GM08714 (cell line): ENCODE data around the gene LDLRAD4.
"Not testable (repeated sequence)": the region's sequence is repeated elsewhere in the genome, so short reads cannot be mapped to it uniquely, and the experiment has no call there.

Experiments
- H3K4me3 ChIP-seq: fragments of 200-500 bp; sonication (Bioruptor generic); 2 replicates; pipeline ENCODE4 v1.5.1; 2014; ENCODE audit warnings: mild to moderate bottlenecking, low read length, inconsistent platforms
- ZNF274 ChIP-seq: IDR thresholded peaks from 2 replicates; pipeline ENCODE4 v1.6.1; 2012; ENCODE audit warnings: mild to moderate bottlenecking, low read depth, low read length

Gene LDLRAD4

DNA sequence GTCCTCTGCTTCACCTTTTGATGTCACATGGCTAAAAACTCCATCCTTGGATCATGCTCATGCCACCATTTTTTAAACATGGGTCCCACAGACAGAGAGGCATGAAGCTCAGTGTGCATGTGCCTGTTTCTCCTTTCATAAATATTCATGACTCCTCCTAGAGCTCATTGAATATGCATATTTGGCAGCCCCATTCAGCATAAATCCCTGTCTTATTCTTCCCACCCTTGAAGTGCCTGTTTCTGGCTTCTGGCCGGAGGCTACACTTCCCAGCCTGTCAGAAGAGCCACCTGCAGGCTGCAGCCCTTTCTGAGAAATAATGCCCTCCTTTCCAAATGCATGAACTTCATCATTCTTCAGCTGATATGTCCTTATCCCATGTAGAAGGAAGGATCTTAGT, 109.7 kb downstream of the LDLRAD4 start:
- no peak overlapping the region for H3K4me3 ChIP-seq
- TF ChIP-seq ZNF274, result no peak

DNA sequence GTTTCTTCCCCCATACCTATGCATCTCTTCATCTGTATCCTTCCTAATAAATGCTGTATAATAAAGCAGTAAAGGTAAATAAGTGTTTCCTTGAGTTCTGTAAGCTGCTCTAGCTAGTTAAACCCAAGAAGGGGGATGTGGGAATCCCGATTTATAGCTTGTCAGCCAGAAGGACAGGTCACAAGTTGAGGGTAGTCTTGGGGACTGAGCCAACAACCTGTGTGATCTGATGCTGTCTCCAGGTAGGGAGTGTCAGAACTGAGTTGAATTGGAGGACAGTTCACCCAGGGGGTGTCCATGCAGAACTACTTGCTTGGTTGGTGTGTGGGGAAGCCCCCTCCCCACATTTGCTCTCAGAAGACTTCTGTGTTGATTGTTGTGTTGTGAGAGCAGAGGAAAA, 112.4 kb downstream of the LDLRAD4 start:
- no peak overlapping the region for H3K4me3 ChIP-seq

DNA sequence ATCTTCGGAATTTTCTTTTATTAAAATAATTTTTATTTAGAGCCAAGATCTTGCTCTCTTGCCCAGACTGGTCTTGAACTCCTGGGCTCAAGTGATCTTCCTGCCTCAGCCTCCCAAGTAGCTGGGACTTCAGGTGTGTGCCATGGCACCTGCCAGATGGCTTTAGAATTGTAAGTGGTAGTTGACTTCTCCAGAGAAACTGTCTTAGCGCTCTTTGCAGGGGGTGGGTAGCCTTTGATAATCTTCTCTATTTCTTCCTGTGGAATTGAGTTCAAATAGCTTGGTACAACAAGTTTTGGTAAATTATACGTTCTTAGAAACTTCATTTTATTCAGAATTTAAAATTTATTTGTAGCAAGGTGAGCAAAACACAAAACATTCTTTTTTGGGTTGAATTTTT, 113.3 kb downstream of the LDLRAD4 start:
- H3K4me3 ChIP-seq, result no peak overlapping the region

More for the DNA sequence above, 112.4 kb downstream of the LDLRAD4 start:
- no peak for TF ChIP-seq ZNF274

DNA sequence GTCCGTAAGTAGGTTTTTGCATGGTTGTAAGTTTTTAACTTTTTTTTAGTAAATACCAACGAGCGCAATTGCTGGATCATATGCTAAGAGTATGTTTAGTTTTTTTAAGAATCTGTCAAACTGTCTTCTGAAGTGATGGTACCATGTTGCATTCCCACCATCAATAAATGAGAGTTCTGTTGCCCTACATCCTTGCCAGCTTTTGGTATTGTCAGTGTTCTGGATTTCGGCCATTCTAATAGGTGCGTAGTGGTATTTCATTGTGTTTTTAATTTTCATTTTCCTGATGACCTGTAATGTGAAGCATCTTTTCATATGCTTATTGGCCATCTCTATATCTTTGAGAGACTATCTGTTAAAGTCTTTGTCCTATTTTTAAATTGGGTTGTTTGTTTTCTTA, 114.3 kb downstream of the LDLRAD4 start:
- H3K4me3 ChIP-seq, result no peak overlapping the region
- no peak for TF ChIP-seq ZNF274

More for the DNA sequence above, 113.3 kb downstream of the LDLRAD4 start:
- no peak for TF ChIP-seq ZNF274

DNA sequence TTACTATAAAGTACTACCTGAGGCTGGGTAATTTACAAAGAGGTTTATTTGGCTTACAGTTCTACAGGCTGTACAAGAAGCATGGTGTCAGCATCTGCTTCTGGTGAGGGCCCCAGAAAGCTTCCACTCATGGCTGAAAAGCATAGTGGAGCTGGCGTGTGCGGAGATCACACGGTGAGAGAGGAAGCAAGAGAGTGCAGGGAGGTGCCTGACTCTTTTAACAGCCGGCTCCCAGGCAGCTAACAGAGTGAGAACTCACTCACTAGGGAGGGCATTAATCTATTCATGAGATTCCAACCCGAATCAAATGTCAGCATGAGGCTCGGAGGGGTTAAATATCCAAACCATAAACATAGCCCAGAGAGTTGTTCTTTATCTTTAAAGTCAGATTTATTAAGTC, 117.3 kb downstream of the LDLRAD4 start:
- TF ChIP-seq ZNF274, result no peak
- H3K4me3 ChIP-seq, result no peak overlapping the region

DNA sequence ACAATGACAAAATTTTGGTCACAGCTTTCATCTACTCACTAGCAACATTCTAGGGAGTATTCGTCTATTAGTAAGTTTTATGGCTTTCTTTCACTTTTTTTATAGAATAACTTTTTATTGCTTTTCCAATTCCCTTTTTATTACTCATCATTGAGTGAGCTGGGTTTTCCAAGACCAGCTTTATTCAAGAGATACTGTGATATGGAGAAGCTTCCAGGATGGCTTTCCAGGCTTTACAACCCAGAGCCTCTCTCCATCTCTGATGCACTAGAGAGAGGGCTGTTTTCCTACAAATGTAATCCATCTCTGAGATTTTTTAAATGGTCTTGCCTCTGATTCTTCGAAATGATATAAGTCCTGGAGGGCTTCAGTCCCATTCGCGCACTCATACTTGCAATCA, 118.3 kb downstream of the LDLRAD4 start:
- no peak overlapping the region for H3K4me3 ChIP-seq
- no peak for TF ChIP-seq ZNF274

DNA sequence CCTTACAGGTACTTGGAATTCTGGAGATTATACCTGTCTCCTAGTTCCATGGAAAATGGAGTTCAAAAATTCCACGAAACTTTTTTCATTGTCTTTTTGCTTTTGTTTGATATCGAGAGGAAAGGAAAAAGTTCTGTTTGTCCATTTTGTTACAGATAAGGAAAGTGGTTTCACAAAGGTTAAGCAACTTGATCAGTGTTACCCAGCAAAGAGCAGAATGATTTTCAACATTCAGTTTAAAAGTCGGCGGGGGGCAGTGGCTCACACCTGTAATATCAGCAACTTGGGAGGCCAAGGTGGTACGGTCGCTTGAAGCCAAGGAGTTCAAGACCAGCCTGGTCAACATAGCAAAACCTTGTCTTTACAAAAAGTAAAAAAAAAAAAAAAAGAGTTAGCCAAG, 118.8 kb downstream of the LDLRAD4 start:
- no peak overlapping the region for H3K4me3 ChIP-seq
- no peak for TF ChIP-seq ZNF274

DNA sequence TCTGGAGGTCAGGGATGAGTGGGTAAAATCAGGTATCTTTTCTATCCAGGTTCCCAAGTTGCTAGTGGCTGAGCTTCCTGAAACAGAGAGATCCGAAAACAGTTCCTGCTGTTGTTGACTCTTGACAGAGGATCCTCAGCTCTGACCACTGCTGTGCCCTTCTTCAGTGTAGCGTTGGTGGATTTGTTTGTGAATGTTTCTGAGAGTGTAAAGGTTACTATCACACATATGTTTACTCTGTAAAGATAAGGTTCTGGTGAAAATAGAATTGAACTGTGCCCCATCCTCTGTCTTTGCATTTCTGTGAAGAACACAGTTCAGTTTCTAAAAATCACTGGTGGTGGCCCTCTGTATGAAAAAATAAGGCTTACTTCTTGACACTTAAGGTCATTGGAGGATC, 119.8 kb downstream of the LDLRAD4 start:
- TF ChIP-seq ZNF274, result no peak
- no peak overlapping the region for H3K4me3 ChIP-seq

DNA sequence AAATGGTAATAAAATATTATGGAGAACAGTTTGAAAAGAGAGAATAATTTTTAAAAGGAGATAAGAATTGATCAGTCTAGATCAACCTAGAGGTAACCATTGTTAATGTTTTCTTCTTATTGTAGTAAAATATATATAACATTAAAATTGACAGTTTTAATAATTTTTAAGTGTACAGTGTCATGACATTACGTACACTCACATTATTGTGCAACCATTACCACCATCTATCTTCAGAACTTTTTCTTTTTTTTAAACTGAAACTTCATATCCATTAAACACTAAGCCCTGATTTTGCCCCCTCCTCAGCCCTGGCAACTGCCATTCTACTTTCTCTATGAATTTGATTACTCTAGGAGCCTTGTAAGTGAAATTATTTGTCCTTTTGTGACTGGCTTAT, 121.1 kb downstream of the LDLRAD4 start:
- H3K4me3 ChIP-seq, result no peak overlapping the region
- TF ChIP-seq ZNF274, result no peak

DNA sequence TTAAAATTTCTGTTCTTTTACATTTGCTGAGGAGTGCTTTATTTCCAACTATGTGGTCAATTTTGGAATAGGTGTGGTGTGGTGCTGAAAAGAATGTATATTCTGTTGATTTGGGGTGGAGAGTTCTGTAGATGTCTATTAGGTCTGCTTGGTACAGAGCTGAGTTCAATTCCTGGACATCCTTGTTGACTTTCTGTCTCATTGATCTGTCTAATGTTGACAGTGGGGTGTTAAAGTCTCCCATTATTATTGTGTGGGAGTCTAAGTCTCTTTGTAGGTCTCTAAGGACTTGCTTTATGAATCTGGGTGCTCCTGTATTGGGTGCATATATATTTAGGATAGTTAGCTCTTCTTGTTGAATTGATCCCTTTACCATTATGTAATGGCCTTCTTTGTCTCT, 127.9 kb downstream of the LDLRAD4 start:
- H3K4me3 ChIP-seq, result not testable (repeated sequence)

DNA sequence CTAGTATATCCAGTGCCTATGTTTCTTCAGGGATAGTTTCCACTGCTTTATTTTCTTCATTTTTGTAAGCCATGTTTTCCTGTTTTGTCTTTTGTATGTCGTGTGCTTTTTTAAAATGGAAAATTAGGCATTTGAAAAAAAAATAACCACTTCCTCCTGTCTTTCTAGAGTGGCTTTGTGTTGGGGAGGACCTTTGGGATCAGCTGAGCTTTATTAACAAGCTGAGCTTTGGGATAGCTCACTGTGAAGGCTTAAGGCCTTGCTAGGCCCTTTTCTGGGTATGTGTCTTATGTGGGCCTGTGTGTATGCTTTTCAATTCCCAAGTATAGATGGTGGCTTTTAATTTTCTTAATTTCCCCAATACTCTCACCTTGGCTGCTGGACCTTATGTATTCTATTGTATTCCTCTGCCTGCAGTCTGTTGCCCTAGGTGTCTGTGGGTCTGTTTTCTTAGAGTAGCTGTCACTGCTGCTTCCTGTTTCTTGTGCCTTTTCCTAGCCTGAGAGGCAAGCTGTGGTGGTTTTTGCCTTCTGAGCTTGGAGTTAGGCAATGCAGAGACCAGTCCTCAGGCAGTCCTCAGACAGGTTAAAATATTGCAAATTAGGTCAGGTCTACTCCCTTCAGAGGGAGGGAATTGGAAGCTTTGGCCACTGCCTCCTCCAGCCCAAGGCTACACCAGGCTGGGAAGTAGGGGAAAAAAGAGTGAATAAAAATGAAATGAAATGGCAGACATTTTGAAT, 134.7 kb downstream of the LDLRAD4 start:
- TF ChIP-seq ZNF274, result no peak
- H3K4me3 ChIP-seq, result no peak overlapping the region

DNA sequence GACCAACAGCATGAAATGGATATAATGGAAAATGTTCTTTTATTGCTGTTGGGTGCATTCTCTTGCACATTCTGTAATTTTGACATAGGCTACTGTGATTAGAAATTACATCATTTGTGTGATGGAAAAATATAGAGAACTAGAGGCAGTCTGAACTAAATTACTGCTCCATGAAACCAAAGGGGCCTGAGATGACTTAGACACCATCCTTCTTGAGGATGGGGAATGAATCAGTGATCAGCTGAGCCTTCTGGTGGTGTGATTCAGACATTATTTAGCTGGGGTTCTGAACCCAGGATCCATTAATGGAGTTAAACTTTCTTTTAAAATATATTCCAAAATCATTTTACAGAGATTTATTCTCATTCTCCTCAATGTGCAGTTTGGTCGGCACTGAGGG, 135.8 kb downstream of the LDLRAD4 start:
- no peak for TF ChIP-seq ZNF274

DNA sequence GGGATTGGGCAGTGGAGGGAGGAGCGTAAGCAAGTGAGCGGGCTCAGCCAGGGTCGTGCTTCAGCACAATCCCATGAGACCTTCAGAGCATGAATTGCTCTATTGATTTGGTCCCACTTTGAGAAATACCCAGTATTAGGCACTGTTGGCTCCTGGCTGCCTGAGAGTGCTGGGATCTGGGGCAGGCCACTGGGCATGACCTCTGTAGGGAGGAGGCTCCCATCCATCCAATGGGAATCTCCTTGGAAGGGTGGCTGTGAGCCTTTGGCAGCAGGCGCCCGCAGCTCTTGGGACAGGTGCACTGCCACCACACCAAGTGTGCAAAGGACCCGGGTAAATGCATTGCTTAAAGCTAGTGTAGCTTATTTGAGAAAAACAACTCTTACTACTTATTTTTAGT, 137.5 kb downstream of the LDLRAD4 start:
- H3K4me3 ChIP-seq, result no peak overlapping the region
- no peak for TF ChIP-seq ZNF274

More for the DNA sequence above, 135.8 kb downstream of the LDLRAD4 start:
- H3K4me3 ChIP-seq, result no peak overlapping the region

DNA sequence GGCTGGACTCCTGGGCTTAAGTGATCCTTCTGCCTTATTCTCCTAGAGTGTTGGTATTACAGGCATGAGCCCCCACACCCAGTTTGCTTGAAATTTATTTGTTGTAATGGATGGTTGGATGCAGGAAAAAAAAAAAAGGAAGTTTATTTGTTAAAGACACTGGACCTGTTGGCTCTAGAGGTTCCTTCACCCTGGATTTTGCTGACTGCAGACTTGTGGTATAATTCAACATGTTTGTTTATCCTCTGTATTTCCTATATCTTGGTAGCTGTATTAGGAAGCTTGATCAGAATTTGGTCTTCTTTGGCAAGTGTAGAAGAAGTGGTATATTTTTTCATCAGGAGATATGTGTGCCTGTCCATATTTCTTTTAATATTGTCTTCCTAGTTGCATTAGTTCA, 138.7 kb downstream of the LDLRAD4 start:
- no peak overlapping the region for H3K4me3 ChIP-seq
- no peak for TF ChIP-seq ZNF274

DNA sequence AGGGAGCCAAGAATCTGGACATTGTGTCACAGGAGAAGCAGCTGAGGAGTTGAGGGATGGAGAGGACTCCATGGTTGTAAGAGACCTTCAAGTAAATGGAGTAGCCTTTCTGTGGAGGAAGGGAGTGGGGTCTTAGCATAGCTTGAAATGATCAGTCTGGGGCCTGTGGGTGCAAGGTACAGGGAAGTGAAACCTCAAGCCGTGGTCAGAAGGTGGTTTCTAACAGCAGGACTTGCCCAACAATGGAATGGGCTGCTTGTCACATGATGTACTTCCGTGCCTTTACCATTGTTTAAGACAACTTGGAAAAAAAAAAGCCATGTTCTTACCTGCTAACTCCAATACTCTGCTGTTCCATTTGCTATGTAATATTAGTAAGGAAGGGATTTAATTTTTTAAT, 140.7 kb downstream of the LDLRAD4 start:
- no peak for TF ChIP-seq ZNF274
- no peak overlapping the region for H3K4me3 ChIP-seq

DNA sequence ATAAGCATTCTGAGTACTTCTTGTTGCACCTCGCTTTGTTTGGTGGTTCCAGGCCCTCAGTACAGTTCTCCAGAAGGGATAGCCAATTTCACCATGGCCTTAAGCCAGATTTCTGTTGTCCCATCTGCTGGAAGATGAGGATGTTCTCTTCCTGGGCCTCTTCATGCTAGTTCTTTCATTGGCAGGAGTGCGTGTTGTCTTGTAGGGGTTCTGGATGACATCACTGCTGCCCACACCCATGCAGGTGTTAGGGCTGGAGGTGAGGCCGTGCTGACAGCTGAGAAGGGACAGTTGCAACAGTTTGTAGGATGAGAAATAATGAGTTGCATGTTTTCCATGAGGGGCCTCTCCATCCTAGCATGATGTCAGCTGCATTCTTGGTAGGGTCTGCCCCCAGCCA, 142.9 kb downstream of the LDLRAD4 start:
- no peak for TF ChIP-seq ZNF274
- H3K4me3 ChIP-seq, result no peak overlapping the region
